ENCODE results near the gene TMEM139.
A peak's percentile ranks its signal among the peaks of the same experiment; 100 is the strongest.
"Not testable (repeated sequence)": the region's sequence is repeated elsewhere in the genome, so short reads cannot be mapped to it uniquely, and the experiment has no call there.

The TMEM139 gene

GRCh38 chr7:143258831-143259230 lies 25.9 kb upstream of the TMEM139 start:
- no peak for DNase-seq

GRCh38 chr7:143259765-143260164 lies 25.0 kb upstream of the TMEM139 start:
- no peak for DNase-seq

DNA sequence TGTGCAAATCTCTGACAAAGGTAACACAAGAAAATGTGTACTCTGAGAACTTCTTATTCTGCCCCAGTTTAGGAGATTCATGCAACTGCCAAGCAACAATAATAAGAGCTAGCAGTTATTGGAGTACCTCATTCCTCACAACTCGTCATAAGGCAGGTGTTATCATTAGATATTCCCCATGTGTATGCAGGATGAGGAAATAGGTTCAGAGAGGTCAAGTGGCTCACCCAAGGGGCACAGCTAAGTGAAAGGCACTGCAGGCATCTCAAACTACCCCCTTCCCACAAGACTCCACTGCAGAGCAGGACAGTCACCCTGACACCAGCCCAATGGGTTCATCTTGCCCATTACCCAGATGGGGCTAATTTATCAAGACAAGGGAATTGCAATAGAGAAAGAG lies 22.9 kb upstream of the TMEM139 start:
- DNase-seq, result no peak

DNA sequence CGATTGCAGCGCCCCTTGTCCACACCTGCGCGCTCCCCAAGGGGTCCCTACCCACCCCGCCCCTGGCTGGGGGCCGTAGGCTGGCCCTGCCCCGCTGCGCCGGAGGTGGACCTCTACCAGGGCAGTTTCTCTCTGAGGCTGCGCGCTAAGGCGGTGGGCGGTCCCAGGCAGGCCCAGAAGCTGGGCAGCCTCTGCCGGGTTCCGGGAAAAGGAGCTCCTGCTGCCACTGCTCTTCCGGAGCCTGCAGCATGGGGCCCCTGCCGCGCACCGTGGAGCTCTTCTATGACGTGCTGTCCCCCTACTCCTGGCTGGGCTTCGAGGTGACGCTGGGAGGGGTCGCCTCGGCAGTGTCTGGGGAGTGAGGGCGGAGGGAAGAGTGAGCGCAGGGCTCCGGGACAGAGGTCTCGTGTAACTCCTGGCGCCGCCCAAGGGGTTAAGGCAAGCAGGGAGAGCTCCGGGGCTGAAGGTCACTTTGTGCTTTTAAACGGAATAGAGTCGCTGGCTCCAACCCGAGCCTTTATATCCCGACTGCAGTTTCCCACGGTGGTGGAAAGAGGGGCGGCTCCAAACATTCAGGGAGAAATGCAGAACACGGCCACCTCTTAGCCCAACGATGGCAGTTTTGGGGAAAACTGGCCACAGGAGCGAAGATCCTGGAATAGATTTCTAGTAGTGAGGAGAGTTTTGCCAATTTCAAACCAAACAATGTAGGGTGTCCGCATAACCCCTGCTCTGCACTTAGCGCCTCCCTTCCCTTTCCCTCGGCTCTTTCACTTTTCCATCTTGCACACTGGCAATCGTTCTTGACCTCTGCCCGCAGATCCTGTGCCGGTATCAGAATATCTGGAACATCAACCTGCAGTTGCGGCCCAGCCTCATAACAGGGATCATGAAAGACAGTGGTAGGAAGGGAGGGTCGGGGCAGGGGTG lies 21.2 kb upstream of the TMEM139 start, which contains the start of gene GSTK1:
Gene GSTK1 (plus strand): TSS at position 176 of the 930 bp plus-strand sequence. CDS start 73 bp downstream, at position 249.
- peak; percentile 19 to 92 (median 77) for DNase-seq

DNA sequence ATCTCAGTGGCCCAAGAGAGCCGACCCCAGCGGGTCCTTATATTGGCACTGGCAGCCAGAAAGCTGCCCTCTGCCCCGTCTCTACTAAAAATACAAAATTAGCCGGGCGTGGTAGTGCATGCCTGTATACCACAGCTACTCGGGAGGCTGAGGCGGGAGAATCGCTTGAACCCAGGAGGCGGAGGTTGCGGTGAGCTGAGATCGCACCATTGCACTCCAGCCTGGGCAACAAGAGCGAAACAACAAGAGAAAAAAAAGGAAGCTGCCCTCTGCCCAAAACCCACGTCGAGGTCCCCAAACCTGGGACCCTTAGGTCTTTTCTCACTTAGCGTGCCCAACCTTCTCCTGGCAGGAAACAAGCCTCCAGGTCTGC lies 20.6 kb upstream of the TMEM139 start:
- not testable (repeated sequence) for DNase-seq

GRCh38 chr7:143265017-143265693 lies 19.6 kb upstream of the TMEM139 start:
- peak in 1 of 58 donors; percentile 12 for DNase-seq

DNA sequence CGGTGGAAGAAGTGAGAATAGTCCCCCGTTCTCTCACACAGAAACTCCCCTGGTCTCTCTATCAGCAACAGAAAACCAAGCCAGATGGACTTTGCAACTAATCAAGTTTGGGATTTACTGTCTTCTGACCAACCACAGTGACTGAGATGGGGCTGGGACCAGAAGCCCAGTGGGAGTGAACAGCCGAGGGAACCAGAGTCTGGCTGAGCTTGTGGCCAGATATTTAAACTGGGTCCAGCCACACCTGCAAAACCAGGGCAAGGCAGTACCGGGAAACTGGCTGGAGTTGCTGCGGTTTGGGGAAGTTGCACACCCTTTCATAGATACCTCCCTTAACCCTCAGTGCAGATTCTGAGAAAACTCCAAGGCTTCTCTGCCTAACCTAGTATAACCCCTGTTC lies 15.5 kb upstream of the TMEM139 start:
- no peak for DNase-seq

- no peak for DNase-seq
Measured at GRCh38 chr7:143271240-143271639, 13.5 kb upstream of the TMEM139 start.

DNA sequence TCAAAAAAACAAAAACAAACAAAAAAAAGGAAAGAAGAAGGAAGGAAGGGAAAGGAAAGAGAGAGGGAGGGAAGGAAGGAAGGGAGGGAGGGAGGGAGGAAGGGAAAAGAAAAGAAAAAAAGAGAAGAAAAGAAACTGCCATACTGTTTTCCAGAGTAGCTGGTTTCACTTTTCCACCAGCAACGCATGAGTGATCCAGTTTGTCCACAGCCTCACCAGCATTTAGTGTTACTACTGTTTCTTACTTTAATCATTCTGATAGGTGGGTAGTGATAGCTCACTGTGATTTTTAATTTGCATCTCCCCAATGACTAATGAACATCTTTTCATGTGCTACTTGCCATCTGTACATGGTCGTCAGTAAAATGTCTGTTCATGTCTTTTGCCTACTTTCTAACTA lies 11.9 kb upstream of the TMEM139 start:
- DNase-seq, result no peak

- peak in 12 of 58 donors; percentile 10 to 83 (median 32) for DNase-seq
Measured at GRCh38 chr7:143279186-143280098, 5.3 kb upstream of the TMEM139 start.

DNA sequence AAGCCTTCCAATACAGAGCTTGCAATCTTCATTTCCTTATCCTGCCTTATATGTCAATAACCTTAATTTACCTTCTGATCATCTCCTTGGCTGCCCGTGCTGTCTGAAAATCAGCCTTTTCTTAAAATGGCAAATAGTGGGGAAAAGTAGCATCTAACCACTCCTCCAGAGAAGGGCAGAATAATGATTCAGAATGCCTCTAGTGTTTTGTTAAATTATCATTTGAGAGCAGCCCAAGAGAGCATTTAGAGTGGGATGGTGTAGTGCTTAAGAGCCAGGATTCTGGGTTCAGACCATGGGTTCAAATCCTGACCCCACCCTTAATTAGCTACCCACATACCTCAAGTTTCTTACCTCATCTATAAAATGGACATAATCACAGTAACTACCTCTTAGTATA lies 4.6 kb upstream of the TMEM139 start:
- DNase-seq, result no peak

DNA sequence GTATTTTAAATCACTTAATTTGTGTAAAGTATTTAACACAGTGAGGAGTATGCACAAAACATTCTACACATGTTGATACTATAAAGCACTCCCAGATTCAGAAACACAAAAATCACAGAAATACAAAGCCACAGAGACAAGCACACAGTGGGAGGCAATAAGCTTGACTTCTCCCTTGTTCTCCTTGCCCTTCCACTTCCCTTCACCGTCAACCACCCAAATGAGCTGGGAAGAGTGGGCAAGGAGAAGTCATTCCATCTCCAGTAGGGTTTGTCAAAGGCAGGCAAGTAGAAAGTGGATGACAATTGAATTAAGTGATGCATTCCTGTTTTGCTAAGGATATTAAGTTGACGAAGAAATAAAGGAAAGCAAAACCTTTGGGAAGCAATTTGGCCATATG lies 4.2 kb upstream of the TMEM139 start:
- no peak for DNase-seq

DNA sequence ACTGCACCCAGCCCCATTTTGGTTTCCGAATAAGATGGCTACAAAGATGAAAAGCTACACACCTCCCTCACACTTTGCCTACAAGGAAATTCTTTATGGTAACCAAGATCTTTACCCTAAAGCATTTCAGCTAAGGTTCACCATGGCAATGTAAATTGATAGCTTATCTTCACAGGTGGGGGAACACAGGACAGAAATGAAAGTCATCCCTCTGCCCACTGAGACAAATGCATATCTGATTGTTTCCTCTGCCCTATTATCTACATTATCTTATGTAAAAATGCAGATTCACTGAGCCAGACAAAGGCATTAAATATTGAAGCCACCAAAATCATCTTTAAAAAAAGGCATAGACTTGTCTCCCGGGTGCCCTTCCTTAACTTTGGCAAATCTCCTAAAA lies 3.2 kb upstream of the TMEM139 start:
- DNase-seq, result no peak

DNA sequence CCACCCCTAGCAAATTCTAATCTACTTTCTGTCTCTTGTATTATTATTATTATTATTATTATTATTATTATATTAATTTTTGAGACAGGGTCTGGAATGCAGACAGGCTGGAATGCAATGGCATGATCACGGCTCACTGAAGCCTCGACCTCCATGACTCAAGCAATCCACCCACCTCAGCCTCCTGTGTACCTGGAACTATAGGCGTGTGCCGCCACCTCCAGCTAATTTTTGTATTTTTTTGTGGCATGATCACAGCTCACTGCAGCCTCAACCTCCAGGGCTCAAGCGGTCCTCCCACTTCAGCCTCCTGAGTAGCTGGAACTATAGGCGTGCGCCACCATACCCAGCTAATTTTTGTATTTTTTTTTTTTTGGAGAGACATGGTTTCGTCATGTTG lies 2.6 kb upstream of the TMEM139 start:
- no peak for DNase-seq

- no peak for DNase-seq
Measured at GRCh38 chr7:143283381-143283780, 1.4 kb upstream of the TMEM139 start.

GRCh38 chr7:143285470-143285778 lies 666 bp downstream of the TMEM139 start:
- DNase-seq, result peak in 2 of 58 donors; percentile 24 to 41

GRCh38 chr7:143285806-143286521 lies 1.2 kb downstream of the TMEM139 start:
- peak in 27 of 58 donors; percentile 14 to 84 (median 57) for DNase-seq

GRCh38 chr7:143286522-143286890 lies 1.7 kb downstream of the TMEM139 start:
- peak in 23 of 58 donors; percentile 23 to 84 (median 60) for DNase-seq

GRCh38 chr7:143287339-143287934 lies 2.7 kb downstream of the TMEM139 start:
- peak in 4 of 58 donors; percentile 38 to 65 (median 54) for DNase-seq
